Measurements from ENCODE around the gene NSG1. TPM values are rescaled to one million over a fixed set of nuclear protein-coding genes. Genes with fewer than 3 reads are reported as not detected.

The NSG1 gene
- total and polyA plus RNA-seq, 2 experiments from 2014 or later: 30.2 to 70.1 TPM

DNA sequence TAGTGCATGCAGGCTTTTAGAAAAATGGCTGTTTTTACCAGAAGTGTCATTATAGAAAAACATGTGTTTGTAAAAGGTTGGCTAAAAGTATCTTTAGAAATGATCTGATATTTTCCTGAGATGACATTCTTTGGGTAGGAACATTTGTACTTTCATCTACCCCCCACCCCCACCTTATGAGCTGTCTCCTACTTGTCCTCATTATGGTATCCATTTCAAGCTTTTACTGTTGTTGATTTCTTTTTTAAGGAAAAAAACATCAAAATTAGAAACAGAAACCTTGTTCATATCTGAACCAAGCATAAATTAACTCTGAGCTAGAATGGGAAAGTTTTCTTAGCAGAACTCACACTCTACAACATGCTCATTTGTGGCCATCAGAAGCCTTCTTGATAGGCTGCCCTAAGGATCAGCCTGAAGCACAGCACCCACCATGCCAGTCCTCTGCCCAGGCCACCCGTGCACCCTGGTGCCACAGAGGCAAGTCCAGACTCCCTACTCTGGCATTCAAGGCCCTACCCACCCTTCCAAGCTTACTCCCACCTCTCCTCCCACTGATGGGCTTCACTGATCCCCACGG lies 49.4 kb downstream of the NSG1 start:
- no peaks in the 10 kb centered on the region for H3K9me3 ChIP-seq (ENCODE audit: low read depth)
- no peaks in the 10 kb centered on the region for H3K79me2 ChIP-seq
- TF ChIP-seq EZH2phosphoT487 (IDR thresholded peaks at IDR 0.05; ENCODE audit: low read depth, severe bottlenecking, unreplicated experiment) (no peak), EZH2 (IDR thresholded peaks at IDR 0.05; ENCODE audit: borderline replicate concordance) (no peak)
- TF ChIP-seq, protein P1, sequence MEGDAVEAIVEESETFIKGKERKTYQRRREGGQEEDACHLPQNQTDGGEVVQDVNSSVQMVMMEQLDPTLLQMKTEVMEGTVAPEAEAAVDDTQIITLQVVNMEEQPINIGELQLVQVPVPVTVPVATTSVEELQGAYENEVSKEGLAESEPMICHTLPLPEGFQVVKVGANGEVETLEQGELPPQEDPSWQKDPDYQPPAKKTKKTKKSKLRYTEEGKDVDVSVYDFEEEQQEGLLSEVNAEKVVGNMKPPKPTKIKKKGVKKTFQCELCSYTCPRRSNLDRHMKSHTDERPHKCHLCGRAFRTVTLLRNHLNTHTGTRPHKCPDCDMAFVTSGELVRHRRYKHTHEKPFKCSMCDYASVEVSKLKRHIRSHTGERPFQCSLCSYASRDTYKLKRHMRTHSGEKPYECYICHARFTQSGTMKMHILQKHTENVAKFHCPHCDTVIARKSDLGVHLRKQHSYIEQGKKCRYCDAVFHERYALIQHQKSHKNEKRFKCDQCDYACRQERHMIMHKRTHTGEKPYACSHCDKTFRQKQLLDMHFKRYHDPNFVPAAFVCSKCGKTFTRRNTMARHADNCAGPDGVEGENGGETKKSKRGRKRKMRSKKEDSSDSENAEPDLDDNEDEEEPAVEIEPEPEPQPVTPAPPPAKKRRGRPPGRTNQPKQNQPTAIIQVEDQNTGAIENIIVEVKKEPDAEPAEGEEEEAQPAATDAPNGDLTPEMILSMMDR (IDR thresholded peaks at IDR 0.05; ENCODE audit: poor library complexity): no peak
- no peak overlapping the region for H2AFZ ChIP-seq
- WGBS (ENCODE audit: low lambda C conversion rate, missing lambda C conversion rate): 92% methylated on average over 2 of the region's 2 CpGs
- no peaks in the 10 kb centered on the region for H3K9me2 ChIP-seq (replicated peaks; ENCODE audit: insufficient read depth)
- H3K27ac ChIP-seq: no peak overlapping the region
- no peaks in the 10 kb centered on the region for H4K20me1 ChIP-seq (ENCODE audit: insufficient read depth, poor library complexity, severe bottlenecking)
- no peak overlapping the region for H3K4me2 ChIP-seq
- no peak overlapping the region for H3K4me3 ChIP-seq
- H3K4me1 ChIP-seq (ENCODE audit: insufficient read depth): peaks cover 5% of the 10 kb centered on the region
- no peaks in the 10 kb centered on the region for H3K27me3 ChIP-seq
- H3K36me3 ChIP-seq (replicated peaks; ENCODE audit: insufficient read depth, low read depth): no peaks in the 10 kb centered on the region
- no peak for DNase-seq (ENCODE audit: low spot score)

DNA sequence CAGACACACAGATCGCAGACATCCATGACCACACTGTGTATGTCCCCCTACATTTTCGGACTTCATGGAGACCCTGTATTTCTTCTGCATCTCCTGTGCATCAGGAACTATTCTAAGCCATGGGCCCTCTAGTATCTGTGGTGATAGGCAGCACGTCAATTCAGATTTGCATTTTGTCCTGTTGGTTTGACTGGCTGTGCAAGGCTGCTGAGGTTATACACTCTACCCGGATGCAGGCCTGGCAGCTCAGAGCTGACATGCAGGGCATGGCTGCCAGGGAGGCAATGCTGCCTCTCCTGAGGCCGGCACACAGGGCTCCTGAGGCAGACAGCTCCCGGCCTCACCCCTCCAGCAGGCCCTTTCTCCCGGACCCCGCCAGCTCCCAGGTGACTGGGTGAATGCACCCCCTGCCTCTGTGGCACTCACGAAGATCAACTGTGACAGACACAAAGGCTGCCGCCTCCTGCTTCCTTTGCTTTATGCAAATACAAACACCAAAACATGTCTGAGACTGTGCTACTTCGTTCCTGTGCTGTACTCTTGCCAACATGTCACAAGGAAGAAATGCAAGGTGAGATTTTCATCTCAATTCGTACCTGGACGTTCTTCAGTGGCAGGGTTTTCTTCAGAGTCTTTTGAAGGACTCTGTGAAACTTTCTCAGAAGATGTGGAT lies 51.0 kb downstream of the NSG1 start:
- no peak for TF ChIP-seq EZH2 (IDR thresholded peaks at IDR 0.05; ENCODE audit: borderline replicate concordance)
- TF ChIP-seq, protein P1 (IDR thresholded peaks at IDR 0.05; ENCODE audit: poor library complexity): no peak
- no peak for TF ChIP-seq EZH2phosphoT487 (IDR thresholded peaks at IDR 0.05; ENCODE audit: low read depth, severe bottlenecking, unreplicated experiment)
- H3K4me3 ChIP-seq: no peak overlapping the region
- H3K9me3 ChIP-seq (ENCODE audit: low read depth): no peaks in the 10 kb centered on the region
- no peaks in the 10 kb centered on the region for H3K36me3 ChIP-seq (replicated peaks; ENCODE audit: insufficient read depth, low read depth)
- no peak overlapping the region for H2AFZ ChIP-seq
- peaks cover 5% of the 10 kb centered on the region for H3K4me1 ChIP-seq (ENCODE audit: insufficient read depth)
- no peak overlapping the region for H3K4me2 ChIP-seq
- no peaks in the 10 kb centered on the region for H3K27me3 ChIP-seq
- no peak overlapping the region for H3K27ac ChIP-seq
- H4K20me1 ChIP-seq (ENCODE audit: insufficient read depth, poor library complexity, severe bottlenecking): no peaks in the 10 kb centered on the region
- no peak for DNase-seq (ENCODE audit: low spot score)
- no peaks in the 10 kb centered on the region for H3K79me2 ChIP-seq
- H3K9me2 ChIP-seq (replicated peaks; ENCODE audit: insufficient read depth): no peaks in the 10 kb centered on the region
- 97% methylated on average over 13 of the region's 13 CpGs for WGBS (ENCODE audit: low lambda C conversion rate, missing lambda C conversion rate)

DNA sequence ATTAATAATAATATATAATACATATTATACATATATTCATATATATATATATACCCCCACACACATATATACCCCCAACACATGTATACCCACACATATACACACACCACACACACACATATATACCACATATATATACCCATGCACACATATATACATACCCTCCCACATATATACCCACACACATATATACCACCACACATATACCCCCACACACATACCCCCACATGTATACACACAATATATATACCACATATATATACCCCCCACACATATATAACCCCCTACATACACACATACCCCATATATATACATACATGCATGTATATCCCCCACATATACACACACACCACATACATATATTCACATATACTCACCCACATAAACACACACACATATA lies 52.0 kb downstream of the NSG1 start:
- Histone ChIP-seq H4K20me1 (ENCODE audit: insufficient read depth, poor library complexity, severe bottlenecking) (no peaks in the 10 kb centered on the region), H3K36me3 (replicated peaks; ENCODE audit: insufficient read depth, low read depth) (no peaks in the 10 kb centered on the region), H3K27ac (no peak overlapping the region), H3K4me3 (no peak overlapping the region), H3K9me2 (replicated peaks; ENCODE audit: insufficient read depth) (no peaks in the 10 kb centered on the region), H3K4me2 (no peak overlapping the region), H3K79me2 (no peaks in the 10 kb centered on the region), H3K27me3 (no peaks in the 10 kb centered on the region), H3K9me3 (ENCODE audit: low read depth) (no peaks in the 10 kb centered on the region), H3K4me1 (ENCODE audit: insufficient read depth) (peaks cover 10% of the 10 kb centered on the region), H2AFZ (no peak overlapping the region)
- no peak for DNase-seq (ENCODE audit: low spot score)
- no peak for TF ChIP-seq EZH2 (IDR thresholded peaks at IDR 0.05; ENCODE audit: borderline replicate concordance)
- TF ChIP-seq, protein P1 (IDR thresholded peaks at IDR 0.05; ENCODE audit: poor library complexity): no peak
- TF ChIP-seq EZH2phosphoT487 (IDR thresholded peaks at IDR 0.05; ENCODE audit: low read depth, severe bottlenecking, unreplicated experiment): no peak
